IMR-90 (cell line): ENCODE measurements around the gene SPAG7. TPM values are rescaled to one million over a fixed set of nuclear protein-coding genes. Genes with fewer than 3 reads are reported as not detected.
"Not testable (repeated sequence)": the region's sequence is repeated elsewhere in the genome, so short reads cannot be mapped to it uniquely, and the experiment has no call there.

ENCODE experiments used
- ATAC-seq: fragments of 200-7000 bp; cut with Tn5 transposase; 2 replicates; pipeline ENCODE4 v1.9.1; 2020; ENCODE audit warnings: low read depth, mild to moderate bottlenecking, moderate library complexity
- BruUV-seq: library from RNA; stranded (reverse); fragments of 400-500 nt; replicated peaks from 2 replicates; lab custom pipeline; 2021; lab: Mats Ljungman, UMichigan
- CTCF ChIA-PET: fragments of 300-600 bp; formaldehyde crosslinking; extraction: SDS; loops from one replicate; lab custom pipeline; 2021; ENCODE audit warnings: antibody characterized with exemption; lab: Yijun Ruan, JAX
- POLR2A ChIA-PET: fragments of 300-600 bp; sonication (Branson Sonifier 250); formaldehyde crosslinking; loops from one replicate; lab custom pipeline; 2022; ENCODE audit warnings: antibody characterized with exemption; ENCODE audit not compliant: unreplicated experiment; lab: Charles Lee
- DNase-seq: peaks from one replicate; pipeline ENCODE4 v3.0.0; 2013
- H2AFZ ChIP-seq: replicated peaks from 2 replicates; pipeline ENCODE3; 2013; ENCODE audit warnings: low read length, mild to moderate bottlenecking; ENCODE audit not compliant: poor library complexity
- H2AK5ac ChIP-seq: 2 replicates; pipeline ENCODE4 v1.6.1; 2013; ENCODE audit warnings: low read depth, low read length, inconsistent platforms
- H2AK9ac ChIP-seq: replicated peaks from 2 replicates; pipeline ENCODE3; 2013; ENCODE audit warnings: mild to moderate bottlenecking, low read depth, low read length, moderate library complexity; ENCODE audit not compliant: poor library complexity
- H2BK120ac ChIP-seq: 2 replicates; pipeline ENCODE4 v1.6.1; 2013; ENCODE audit warnings: low read depth, low read length, inconsistent platforms
- H2BK15ac ChIP-seq: 3 replicates; pipeline ENCODE4 v1.6.1; 2013; ENCODE audit warnings: low read depth, low read length, inconsistent platforms
- H2BK20ac ChIP-seq: 2 replicates; pipeline ENCODE4 v1.6.1; 2013; ENCODE audit warnings: low read depth, mild to moderate bottlenecking, inconsistent platforms, low read length, moderate library complexity
- H2BK5ac ChIP-seq: 2 replicates; pipeline ENCODE4 v1.6.1; 2013; ENCODE audit warnings: mild to moderate bottlenecking, low read depth, low read length, inconsistent platforms; ENCODE audit not compliant: poor library complexity, severe bottlenecking
- H3K14ac ChIP-seq: replicated peaks from 2 replicates; pipeline ENCODE4 v1.6.1; 2013; ENCODE audit warnings: low read depth, low read length, inconsistent platforms
- H3K18ac ChIP-seq: 2 replicates; pipeline ENCODE4 v1.6.1; 2013; ENCODE audit warnings: low read depth, low read length, control low read depth
- H3K23ac ChIP-seq: 2 replicates; pipeline ENCODE4 v1.6.1; 2013; ENCODE audit warnings: low read depth, low read length, inconsistent platforms
- H3K27ac ChIP-seq: 2 replicates; pipeline ENCODE4 v1.5.1; 2013; ENCODE audit warnings: mild to moderate bottlenecking, control low read depth, low read length; ENCODE audit not compliant: insufficient read depth
- H3K27me3 ChIP-seq: 2 replicates; pipeline ENCODE4 v1.6.1; 2013; ENCODE audit warnings: low read length; ENCODE audit not compliant: control insufficient read depth, insufficient read depth
- H3K36me3 ChIP-seq: 2 replicates; pipeline ENCODE4 v1.6.1; 2013; ENCODE audit warnings: low read length, mixed read lengths; ENCODE audit not compliant: control insufficient read depth, insufficient read depth
- H3K4ac ChIP-seq: 2 replicates; pipeline ENCODE4 v1.6.1; 2013; ENCODE audit warnings: low read depth, low read length, inconsistent platforms
- H3K4me1 ChIP-seq: 2 replicates; pipeline ENCODE4 v1.6.1; 2013; ENCODE audit warnings: low read length, mixed read lengths; ENCODE audit not compliant: control insufficient read depth, insufficient read depth
- H3K4me2 ChIP-seq: 2 replicates; pipeline ENCODE4 v1.6.1; 2013; ENCODE audit warnings: low read depth, mild to moderate bottlenecking, control low read depth, low read length, moderate library complexity
- H3K4me3 ChIP-seq: 2 replicates; pipeline ENCODE4 v1.5.1; 2013; ENCODE audit warnings: low read depth, mild to moderate bottlenecking, control low read depth, low read length, moderate library complexity; ENCODE audit not compliant: insufficient read depth
- H3K56ac ChIP-seq: 2 replicates; pipeline ENCODE4 v1.6.1; 2013; ENCODE audit warnings: low read length, inconsistent platforms; ENCODE audit not compliant: insufficient read depth; ENCODE audit errors: extremely low read depth
- H3K79me1 ChIP-seq, 2 experiments: 2 replicates each; pipeline ENCODE4 v1.6.1; 2013; ENCODE audit warnings: low read length in 2 of 2, inconsistent platforms in 1 of 2, low read depth in 1 of 2
- H3K9ac ChIP-seq: 2 replicates; pipeline ENCODE4 v1.6.1; 2013; ENCODE audit warnings: low read depth, low read length, control low read depth
- H3K9me1 ChIP-seq: 2 replicates; pipeline ENCODE4 v1.6.1; 2013; ENCODE audit warnings: low read length, inconsistent platforms; ENCODE audit not compliant: insufficient read depth
- H3K9me3 ChIP-seq: 2 replicates; pipeline ENCODE4 v1.6.1; 2013; ENCODE audit warnings: low read length; ENCODE audit not compliant: control insufficient read depth, insufficient read depth
- H4K20me1 ChIP-seq: 2 replicates; pipeline ENCODE4 v1.6.1; 2013; ENCODE audit warnings: low read length, inconsistent platforms; ENCODE audit not compliant: insufficient read depth
- H4K5ac ChIP-seq: 2 replicates; pipeline ENCODE4 v1.6.1; 2013; ENCODE audit warnings: mild to moderate bottlenecking, low read depth, low read length, control low read depth
- H4K8ac ChIP-seq, 2 experiments: 2 replicates each; pipeline ENCODE4 v1.6.1; 2013; ENCODE audit warnings: low read depth in 2 of 2, low read length in 2 of 2, control low read depth in 1 of 2, inconsistent platforms in 1 of 2
- H4K91ac ChIP-seq: 2 replicates; pipeline ENCODE4 v1.6.1; 2013; ENCODE audit warnings: low read depth, low read length, inconsistent platforms; ENCODE audit not compliant: insufficient read depth
- BHLHE40 ChIP-seq: fragments of 150-350 bp; IDR thresholded peaks from 2 replicates; pipeline ENCODE4 v1.6.1; 2016; ENCODE audit warnings: mild to moderate bottlenecking, low read depth, low read length
- CEBPB ChIP-seq: IDR thresholded peaks from 2 replicates; pipeline ENCODE4 v1.6.1; 2012; ENCODE audit warnings: low read depth, low read length, improper control_type of control experiment
- ELK1 ChIP-seq: fragments of 150-350 bp; IDR thresholded peaks from 2 replicates; pipeline ENCODE4 v1.6.1; 2016; ENCODE audit warnings: low read depth, mild to moderate bottlenecking, low read length, moderate library complexity, borderline replicate concordance
- FOS ChIP-seq: fragments of 150-350 bp; IDR thresholded peaks from 2 replicates; pipeline ENCODE4 v1.6.1; 2016; ENCODE audit warnings: low read depth, low read length
- MXI1 ChIP-seq: IDR thresholded peaks from 2 replicates; pipeline ENCODE4 v1.6.1; 2012; ENCODE audit warnings: low read depth, mild to moderate bottlenecking, low read length, moderate library complexity, borderline replicate concordance
- POLR2A ChIP-seq: IDR thresholded peaks from 2 replicates; pipeline ENCODE4 v1.6.1; 2012; ENCODE audit warnings: mild to moderate bottlenecking, low read depth, low read length
- RAD21 ChIP-seq: IDR thresholded peaks from 2 replicates; pipeline ENCODE4 v1.6.1; 2012; ENCODE audit warnings: low read length, improper control_type of control experiment
- RFX5 ChIP-seq: IDR thresholded peaks from 2 replicates; pipeline ENCODE4 v1.8.0; 2012; ENCODE audit warnings: low read depth, mild to moderate bottlenecking, low read length, moderate library complexity
- SMC3 ChIP-seq: fragments of 150-350 bp; IDR thresholded peaks from 2 replicates; pipeline ENCODE4 v1.6.1; 2016; ENCODE audit warnings: low read depth, mild to moderate bottlenecking, antibody characterized with exemption, low read length, moderate library complexity
- WGBS, 2 experiments: methylation state at CpG; one replicate each; pipeline versions ENCODE4 v1.1.5 to v1.1.7; 2013; ENCODE audit warnings: missing lambda C conversion rate in 2 of 2; ENCODE audit not compliant: insufficient read length in 1 of 2; ENCODE audit errors: extremely low coverage in 2 of 2; 5-methylcytosine and 5-hydroxymethylcytosine counted together
- dilution Hi-C: fragments of 300-500 bp; cut with HindIII; formaldehyde crosslinking; loops from one replicate; pipeline ENCODE4 v1.14.3; 2018; ENCODE audit warnings: low sequenced_read_pairs; ENCODE audit not compliant: unreplicated experiment
- in situ Hi-C: fragments of 300-500 bp; cut with MboI; formaldehyde crosslinking; loops from 3 replicates; pipeline ENCODE4 v1.14.3; 2019; ENCODE audit warnings: low sequenced_read_pairs, inconsistent platforms, mixed read lengths
- intact Hi-C: fragments of 100-400 bp; cut with micrococcal nuclease; formaldehyde crosslinking; loops from 2 replicates; pipeline ENCODE4 v1.10.0; 2022
- polyA plus RNA-seq, 3 experiments: library from polyadenylated mRNA; depleted of rRNA; stranded (reverse); fragments of >200 nt; gene quantifications; 2 replicates each; pipeline ENCODE4 v1.2.3, GENCODE V29; 2012; ENCODE audit warnings: low replicate concordance in 1 of 3
- total RNA-seq: library from RNA; depleted of rRNA; stranded (reverse); fragments of >200 nt; gene quantifications from 2 replicates; pipeline ENCODE4 v1.2.3, GENCODE V29; 2012

The SPAG7 gene
- total and polyA plus RNA-seq, 2 of the 4 experiments (the other 2 are of a cell fraction), result 50.2 to 108 TPM

- no peak overlapping the region for H2BK15ac ChIP-seq
- 0 out of 2 replicates have a peak, but pooled peaks cover 2% of the 10 kb centered on the region for H3K4me1 ChIP-seq
- H3K9ac ChIP-seq, result no peak overlapping the region
- H3K4ac ChIP-seq, result no peak overlapping the region
- DNase-seq (no peak), ATAC-seq (peak; percentile 54)
- TF ChIP-seq RAD21 (no peak), ELK1 (no peak), FOS (no peak), CEBPB (no peak), MXI1 (no peak), SMC3 (no peak), RFX5 (no peak), POLR2A (no peak), BHLHE40 (no peak)
- dilution Hi-C loops (no loop called here), in situ Hi-C loops (loop anchor here (10.0 kb wide), 1 partner anchor 135 kb away; no protein-coding TSS in a partner anchor), intact Hi-C loops (no loop called here)
- no peak overlapping the region for H2AK9ac ChIP-seq
- H4K91ac ChIP-seq, result no peak overlapping the region
- H2BK5ac ChIP-seq, result no peak overlapping the region
- no peaks in the 10 kb centered on the region for H3K27me3 ChIP-seq
- H4K8ac ChIP-seq, result no peak overlapping the region
- no peak overlapping the region for H2BK120ac ChIP-seq
- no peak overlapping the region for H3K23ac ChIP-seq
- H4K5ac ChIP-seq, result no peak overlapping the region
- H3K36me3 ChIP-seq, result no peaks in the 10 kb centered on the region
- H2AK5ac ChIP-seq, result no peak overlapping the region
- no peaks in the 10 kb centered on the region for H3K9me3 ChIP-seq
- H3K56ac ChIP-seq, result no peak overlapping the region
- H4K20me1 ChIP-seq, result no peaks in the 10 kb centered on the region
- no peak overlapping the region for H3K14ac ChIP-seq
- no peak overlapping the region for H3K4me3 ChIP-seq
- peak overlapping the region; percentile 63 for H2AFZ ChIP-seq
- H3K18ac ChIP-seq, result no peak overlapping the region
- no peak overlapping the region for H2BK20ac ChIP-seq
- WGBS, 2 experiments, result 86% methylated on average over 1 of the region's 8 CpGs; no CpG with 5 or more reads in 1 of the 2 experiments
- POLR2A ChIA-PET, result interaction anchor here (1.0 kb wide), 1 partner anchor 11 kb away, joined by 3 read pairs; no protein-coding TSS in a partner anchor
- H3K27ac ChIP-seq, result no peak overlapping the region
- no TSS peak for BruUV-seq
- H3K4me2 ChIP-seq, result no peak overlapping the region
- no peaks in the 10 kb centered on the region for H3K79me1 ChIP-seq
- H3K9me1 ChIP-seq, result no peaks in the 10 kb centered on the region
- CTCF ChIA-PET, result interaction anchor here (0.9 to 1.9 kb wide), 2 partner anchors 10 to 106 kb away, joined by 3 to 15 read pairs; no protein-coding TSS in a partner anchor
Observed at GRCh38 chr17:4919511-4920047, 48.0 kb downstream of the SPAG7 start.

- POLR2A ChIA-PET, result interaction anchor here (0.6 kb wide), 1 partner anchor 20 kb away, joined by 14 read pairs; no protein-coding TSS in a partner anchor
- H2BK120ac ChIP-seq, H2BK5ac ChIP-seq, H3K4me3 ChIP-seq, H2BK15ac ChIP-seq, H3K4me2 ChIP-seq, H2BK20ac ChIP-seq, DNase-seq, CTCF ChIA-PET, H3K27ac ChIP-seq, H3K9me1 ChIP-seq, H2AFZ ChIP-seq, H4K20me1 ChIP-seq, H3K4me1 ChIP-seq, H3K14ac ChIP-seq, ATAC-seq, H3K9ac ChIP-seq, H4K91ac ChIP-seq, H2AK5ac ChIP-seq, H3K27me3 ChIP-seq, H3K9me3 ChIP-seq, H2AK9ac ChIP-seq, H4K8ac ChIP-seq, BruUV-seq, H3K18ac ChIP-seq, H3K23ac ChIP-seq, dilution Hi-C loops, H4K5ac ChIP-seq, H3K36me3 ChIP-seq, H3K56ac ChIP-seq, H3K79me1 ChIP-seq, intact Hi-C loops, H3K4ac ChIP-seq: not testable (repeated sequence)
- in situ Hi-C loops, result loop anchor here (10.0 kb wide), 1 partner anchor 140 kb away; no protein-coding TSS in a partner anchor
- 82% methylated on average over 2 of the region's 4 CpGs; no CpG with 5 or more reads in 1 of the 2 experiments for WGBS, 2 experiments
Observed at GRCh38 chr17:4914551-4914950, 53.1 kb downstream of the SPAG7 start.
